Measurements from ENCODE around the gene GMEB2.
"Not testable (repeated sequence)": the region's sequence is repeated elsewhere in the genome, so short reads cannot be mapped to it uniquely, and the experiment has no call there.

Gene GMEB2

GRCh38 chr20:63626424-63627128 lies at the start of gene GMEB2:
TSS of gene GMEB2 (minus strand) at chr20:63627101. CDS start at chr20:63619397, 7,704 bp downstream.
- DNase-seq (ENCODE audit: low read depth in 2 of 2), result peak in 1 of 2 donors; percentile 57

- DNase-seq (ENCODE audit: low read depth in 2 of 2), result no peak
Measured at GRCh38 chr20:63675681-63676368, 48.9 kb upstream of the GMEB2 start.

GRCh38 chr20:63673951-63674350 lies 47.0 kb upstream of the GMEB2 start:
- DNase-seq (ENCODE audit: low read depth in 2 of 2), result no peak

- no peak for DNase-seq (ENCODE audit: low read depth in 2 of 2)
Measured at GRCh38 chr20:63672666-63673065, 45.8 kb upstream of the GMEB2 start.

- DNase-seq (ENCODE audit: low read depth in 2 of 2), result not testable (repeated sequence)
Measured at GRCh38 chr20:63671695-63672094, 44.8 kb upstream of the GMEB2 start.

- no peak for DNase-seq (ENCODE audit: low read depth in 2 of 2)
Measured at GRCh38 chr20:63668351-63668750, 41.5 kb upstream of the GMEB2 start.

- DNase-seq (ENCODE audit: low read depth in 2 of 2), result no peak
Measured at GRCh38 chr20:63667858-63668257, 41.0 kb upstream of the GMEB2 start.

- no peak for DNase-seq (ENCODE audit: low read depth in 2 of 2)
Measured at GRCh38 chr20:63665708-63666107, 38.8 kb upstream of the GMEB2 start.

- DNase-seq (ENCODE audit: low read depth in 2 of 2), result no peak
Measured at GRCh38 chr20:63664861-63665594, 38.1 kb upstream of the GMEB2 start.

- no peak for DNase-seq (ENCODE audit: low read depth in 2 of 2)
Measured at GRCh38 chr20:63664143-63664851, 37.4 kb upstream of the GMEB2 start.

GRCh38 chr20:63663332-63664066 lies 36.6 kb upstream of the GMEB2 start:
- no peak for DNase-seq (ENCODE audit: low read depth in 2 of 2)

- DNase-seq (ENCODE audit: low read depth in 2 of 2), result no peak
Measured at GRCh38 chr20:63662813-63663189, 35.9 kb upstream of the GMEB2 start.

- no peak for DNase-seq (ENCODE audit: low read depth in 2 of 2)
Measured at GRCh38 chr20:63661959-63662812, 35.3 kb upstream of the GMEB2 start.

GRCh38 chr20:63661108-63661507 lies 34.2 kb upstream of the GMEB2 start:
- no peak for DNase-seq (ENCODE audit: low read depth in 2 of 2)

- DNase-seq (ENCODE audit: low read depth in 2 of 2), result no peak
Measured at GRCh38 chr20:63660622-63661021, 33.7 kb upstream of the GMEB2 start.

GRCh38 chr20:63660174-63660573 lies 33.3 kb upstream of the GMEB2 start:
- not testable (repeated sequence) for DNase-seq (ENCODE audit: low read depth in 2 of 2)

GRCh38 chr20:63659370-63659769 lies 32.5 kb upstream of the GMEB2 start:
- DNase-seq (ENCODE audit: low read depth in 2 of 2), result no peak

- no peak for DNase-seq (ENCODE audit: low read depth in 2 of 2)
Measured at GRCh38 chr20:63658749-63659187, 31.9 kb upstream of the GMEB2 start.

- peak; percentile 78 to 79 for DNase-seq (ENCODE audit: low read depth in 2 of 2)
Measured at GRCh38 chr20:63657937-63658748, 31.2 kb upstream of the GMEB2 start, which contains the start of gene RTEL1. TSS of gene RTEL1 (plus strand) at chr20:63658312. CDS start at chr20:63659403, 1,091 bp downstream.
